ENCODE measurements around the gene PYROXD2. TPM values are rescaled to one million over a fixed set of nuclear protein-coding genes. Genes with fewer than 3 reads are reported as not detected.

The PYROXD2 gene
- total and polyA plus RNA-seq, 2 of the 13 experiments (the other 11 are each of a cell fraction or from before 2014, with no cell fraction given): 2.0 to 6.2 TPM

- no peak for TF ChIP-seq HNRNPUL1 (IDR thresholded peaks at IDR 0.05; ENCODE audit: low read depth, low read length)
- TF ChIP-seq CENPX (CRISPR knock-in tag; IDR thresholded peaks at IDR 0.05): no peak
These were observed 23.7 kb upstream of the PYROXD2 start (continued) for GRCh38 chr10:98438715-98439114.

- POLR2A ChIA-PET: no interaction called here
- 95% methylated on average over 4 of the region's 4 CpGs for WGBS (ENCODE audit: low lambda C conversion rate)
These were observed 21.7 kb upstream of the PYROXD2 start for GRCh38 chr10:98436704-98437103.

More at GRCh38 chr10:98436704-98437103, 21.7 kb upstream of the PYROXD2 start:
- intact Hi-C loops (cut with micrococcal nuclease; ENCODE audit: unreplicated experiment) (no loop called here), in situ Hi-C loops (cut with HindIII; ENCODE audit: extremely low pct_ligation_motif_present, low pct_unique_long_range_greater_than_20kb) (no loop called here)
- H3K9ac ChIP-seq (ENCODE audit: insufficient read depth, low read depth, low read length): no peak overlapping the region
- DNase-seq (ENCODE audit: low spot score) (no peak), ATAC-seq (no peak), FAIRE-seq (no peak)
- no peaks in the 10 kb centered on the region for H3K9me3 ChIP-seq (ENCODE audit: low read length)
- no peak overlapping the region for H2AFZ ChIP-seq (ENCODE audit: low read length)
- H4K20me1 ChIP-seq (ENCODE audit: insufficient read depth, low read length): no peaks in the 10 kb centered on the region
- no TSS peak for BruUV-seq (replicated peaks)
- peaks cover 15 to 64% of the 10 kb centered on the region in 2 experiments; a peak in 4 of 5 replicates for H3K36me3 ChIP-seq (replicated peaks in 1 of 2; ENCODE audit: control insufficient read depth in 1 of 2, insufficient read depth in 2 of 2, low read length in 2 of 2)
- H3K4me3 ChIP-seq (replicated peaks in 1 of 3; ENCODE audit: insufficient read depth in 1 of 3, low read depth in 2 of 3, low read length in 3 of 3): no peak overlapping the region
- H3K27ac ChIP-seq (ENCODE audit: extremely low read length, insufficient read depth, low read length): no peak overlapping the region
- H3K27me3 ChIP-seq (ENCODE audit: control insufficient read depth in 1 of 2, insufficient read depth in 2 of 2, low read length in 2 of 2): no peaks in the 10 kb centered on the region
- TF ChIP-seq RARA (CRISPR knock-in tag; IDR thresholded peaks at IDR 0.05) (no peak), HMGXB3 (CRISPR knock-in tag; IDR thresholded peaks at IDR 0.05; ENCODE audit: borderline replicate concordance) (no peak), CEBPG (CRISPR knock-in tag; IDR thresholded peaks at IDR 0.05) (no peak), PHF21A (CRISPR knock-in tag; IDR thresholded peaks at IDR 0.05) (no peak), KIAA2018 (CRISPR knock-in tag; IDR thresholded peaks at IDR 0.05; ENCODE audit: borderline replicate concordance) (no peak)
- TF ChIP-seq, protein P1, sequence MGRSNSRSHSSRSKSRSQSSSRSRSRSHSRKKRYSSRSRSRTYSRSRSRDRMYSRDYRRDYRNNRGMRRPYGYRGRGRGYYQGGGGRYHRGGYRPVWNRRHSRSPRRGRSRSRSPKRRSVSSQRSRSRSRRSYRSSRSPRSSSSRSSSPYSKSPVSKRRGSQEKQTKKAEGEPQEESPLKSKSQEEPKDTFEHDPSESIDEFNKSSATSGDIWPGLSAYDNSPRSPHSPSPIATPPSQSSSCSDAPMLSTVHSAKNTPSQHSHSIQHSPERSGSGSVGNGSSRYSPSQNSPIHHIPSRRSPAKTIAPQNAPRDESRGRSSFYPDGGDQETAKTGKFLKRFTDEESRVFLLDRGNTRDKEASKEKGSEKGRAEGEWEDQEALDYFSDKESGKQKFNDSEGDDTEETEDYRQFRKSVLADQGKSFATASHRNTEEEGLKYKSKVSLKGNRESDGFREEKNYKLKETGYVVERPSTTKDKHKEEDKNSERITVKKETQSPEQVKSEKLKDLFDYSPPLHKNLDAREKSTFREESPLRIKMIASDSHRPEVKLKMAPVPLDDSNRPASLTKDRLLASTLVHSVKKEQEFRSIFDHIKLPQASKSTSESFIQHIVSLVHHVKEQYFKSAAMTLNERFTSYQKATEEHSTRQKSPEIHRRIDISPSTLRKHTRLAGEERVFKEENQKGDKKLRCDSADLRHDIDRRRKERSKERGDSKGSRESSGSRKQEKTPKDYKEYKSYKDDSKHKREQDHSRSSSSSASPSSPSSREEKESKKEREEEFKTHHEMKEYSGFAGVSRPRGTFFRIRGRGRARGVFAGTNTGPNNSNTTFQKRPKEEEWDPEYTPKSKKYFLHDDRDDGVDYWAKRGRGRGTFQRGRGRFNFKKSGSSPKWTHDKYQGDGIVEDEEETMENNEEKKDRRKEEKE (IDR thresholded peaks at IDR 0.05): no peak
- H3K4me1 ChIP-seq (ENCODE audit: insufficient read depth, low read length): no peaks in the 10 kb centered on the region
- H3K79me2 ChIP-seq (ENCODE audit: insufficient read depth, low read length): no peaks in the 10 kb centered on the region
- CTCF ChIA-PET (ENCODE audit: low intra/inter-chr PET ratio, low total read pairs): no interaction called here
- no peak overlapping the region for H3K4me2 ChIP-seq (ENCODE audit: low read depth, low read length)
